ENCODE measurements around the gene PDSS2. TPM values are rescaled to one million over a fixed set of nuclear protein-coding genes. Genes with fewer than 3 reads are reported as not detected.

PDSS2 gene
- polyA plus RNA-seq, 1 experiment: 11.6 TPM

GRCh38 chr6:107219851-107220250 is 239.5 kb downstream of the PDSS2 start:
- ChIA-PET POLR2A (no interaction called here), CTCF (no interaction called here)
- no peak for TF ChIP-seq CTCF (IDR thresholded peaks at IDR 0.05; ENCODE audit: insufficient read depth, low read depth, low read length)
- H3K4me3 ChIP-seq (ENCODE audit: low read depth, low read length): no peak overlapping the region
- DNase-seq (ENCODE audit: low read depth): no peak
- H3K36me3 ChIP-seq (ENCODE audit: control insufficient read depth, insufficient read depth, low read length): no peaks in the 10 kb centered on the region
- H3K27me3 ChIP-seq (ENCODE audit: control insufficient read depth, insufficient read depth, low read length): no peaks in the 10 kb centered on the region

- Histone ChIP-seq H3K27me3 (ENCODE audit: control insufficient read depth, insufficient read depth, low read length) (no peaks in the 10 kb centered on the region), H3K36me3 (ENCODE audit: control insufficient read depth, insufficient read depth, low read length) (no peaks in the 10 kb centered on the region), H3K4me3 (ENCODE audit: low read depth, low read length) (no peak overlapping the region)
- POLR2A ChIA-PET: no interaction called here
- no peak for TF ChIP-seq CTCF (IDR thresholded peaks at IDR 0.05; ENCODE audit: insufficient read depth, low read depth, low read length)
- CTCF ChIA-PET: no interaction called here
- no peak for DNase-seq (ENCODE audit: low read depth)
Observed at GRCh38 chr6:107218142-107218541, 241.2 kb downstream of the PDSS2 start.

GRCh38 chr6:107217248-107217647 is 242.1 kb downstream of the PDSS2 start:
- Histone ChIP-seq H3K4me3 (ENCODE audit: low read depth, low read length) (no peak overlapping the region), H3K36me3 (ENCODE audit: control insufficient read depth, insufficient read depth, low read length) (no peaks in the 10 kb centered on the region), H3K27me3 (ENCODE audit: control insufficient read depth, insufficient read depth, low read length) (no peaks in the 10 kb centered on the region)
- ChIA-PET CTCF (interaction anchor here (1.1 kb wide), 1 partner anchor 26 kb away, joined by 3 read pairs; no protein-coding TSS in a partner anchor), POLR2A (no interaction called here)
- no peak for TF ChIP-seq CTCF (IDR thresholded peaks at IDR 0.05; ENCODE audit: insufficient read depth, low read depth, low read length)
- no peak for DNase-seq (ENCODE audit: low read depth)

GRCh38 chr6:107216197-107216933 is 243.0 kb downstream of the PDSS2 start:
- CTCF ChIA-PET: interaction anchor here (0.9 to 1.1 kb wide), 2 partner anchors 27 to 38 kb away, joined by 3 read pairs; no protein-coding TSS in a partner anchor
- Histone ChIP-seq H3K36me3 (ENCODE audit: control insufficient read depth, insufficient read depth, low read length) (no peaks in the 10 kb centered on the region), H3K4me3 (ENCODE audit: low read depth, low read length) (no peak overlapping the region), H3K27me3 (ENCODE audit: control insufficient read depth, insufficient read depth, low read length) (no peaks in the 10 kb centered on the region)
- POLR2A ChIA-PET: interaction anchor here (0.7 kb wide), 1 partner anchor 104 kb away, joined by 3 read pairs; no protein-coding TSS in a partner anchor
- TF ChIP-seq CTCF (IDR thresholded peaks at IDR 0.05; ENCODE audit: insufficient read depth, low read depth, low read length): no peak
- no peak for DNase-seq (ENCODE audit: low read depth)

- POLR2A ChIA-PET: no interaction called here
- CTCF ChIA-PET: interaction anchor here (0.6 kb wide), 1 partner anchor 1316 kb away, joined by 3 read pairs; no protein-coding TSS in a partner anchor
Observed at GRCh38 chr6:107215334-107215733, 244.0 kb downstream of the PDSS2 start.

More at GRCh38 chr6:107215334-107215733, 244.0 kb downstream of the PDSS2 start:
- no peaks in the 10 kb centered on the region for H3K27me3 ChIP-seq (ENCODE audit: control insufficient read depth, insufficient read depth, low read length)
- no peak for TF ChIP-seq CTCF (IDR thresholded peaks at IDR 0.05; ENCODE audit: insufficient read depth, low read depth, low read length)
- H3K36me3 ChIP-seq (ENCODE audit: control insufficient read depth, insufficient read depth, low read length): no peaks in the 10 kb centered on the region
- DNase-seq (ENCODE audit: low read depth): no peak
- H3K4me3 ChIP-seq (ENCODE audit: low read depth, low read length): no peak overlapping the region

All from BJ (cell line).